ENCODE results near the gene HOXB4. TPM values are rescaled to one million over a fixed set of nuclear protein-coding genes. Genes with fewer than 3 reads are reported as not detected.

HOXB4 gene
- total RNA-seq, 1 donor from 2014 or later, result 0.79 TPM

DNA sequence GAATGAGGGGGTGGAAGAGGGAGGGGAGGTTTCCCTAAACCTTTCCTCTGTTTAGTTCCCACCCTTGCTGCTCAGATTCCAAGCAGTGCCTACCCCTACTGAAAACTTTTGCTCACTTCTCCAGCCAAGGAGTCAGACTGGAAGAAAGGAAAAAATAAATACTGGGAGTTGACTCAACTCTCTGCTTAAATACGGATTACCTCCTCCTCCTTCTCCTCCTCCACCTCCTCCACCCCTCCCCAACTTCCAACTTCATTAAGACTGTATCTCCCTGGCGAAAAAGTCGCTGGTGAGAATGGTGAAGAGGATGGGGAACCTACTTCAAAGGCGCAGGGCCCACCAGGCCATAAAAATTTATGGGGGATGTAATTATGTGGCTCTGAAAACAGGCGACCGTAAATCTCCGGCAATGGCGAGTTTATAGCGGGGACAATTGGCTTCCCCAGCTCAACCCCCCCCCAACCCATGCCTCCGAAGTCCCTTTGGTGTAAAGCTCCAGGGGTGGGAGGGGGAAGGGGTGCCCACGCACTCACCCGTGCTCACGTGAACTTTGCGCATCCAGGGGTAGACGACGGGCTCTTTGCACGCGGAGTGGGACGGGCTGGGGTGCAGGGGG, 712 bp downstream of the HOXB4 start:
- no peak for ATAC-seq
- intact Hi-C loops (cut with micrococcal nuclease), result no loop called here
- DNase-seq, result no peak

DNA sequence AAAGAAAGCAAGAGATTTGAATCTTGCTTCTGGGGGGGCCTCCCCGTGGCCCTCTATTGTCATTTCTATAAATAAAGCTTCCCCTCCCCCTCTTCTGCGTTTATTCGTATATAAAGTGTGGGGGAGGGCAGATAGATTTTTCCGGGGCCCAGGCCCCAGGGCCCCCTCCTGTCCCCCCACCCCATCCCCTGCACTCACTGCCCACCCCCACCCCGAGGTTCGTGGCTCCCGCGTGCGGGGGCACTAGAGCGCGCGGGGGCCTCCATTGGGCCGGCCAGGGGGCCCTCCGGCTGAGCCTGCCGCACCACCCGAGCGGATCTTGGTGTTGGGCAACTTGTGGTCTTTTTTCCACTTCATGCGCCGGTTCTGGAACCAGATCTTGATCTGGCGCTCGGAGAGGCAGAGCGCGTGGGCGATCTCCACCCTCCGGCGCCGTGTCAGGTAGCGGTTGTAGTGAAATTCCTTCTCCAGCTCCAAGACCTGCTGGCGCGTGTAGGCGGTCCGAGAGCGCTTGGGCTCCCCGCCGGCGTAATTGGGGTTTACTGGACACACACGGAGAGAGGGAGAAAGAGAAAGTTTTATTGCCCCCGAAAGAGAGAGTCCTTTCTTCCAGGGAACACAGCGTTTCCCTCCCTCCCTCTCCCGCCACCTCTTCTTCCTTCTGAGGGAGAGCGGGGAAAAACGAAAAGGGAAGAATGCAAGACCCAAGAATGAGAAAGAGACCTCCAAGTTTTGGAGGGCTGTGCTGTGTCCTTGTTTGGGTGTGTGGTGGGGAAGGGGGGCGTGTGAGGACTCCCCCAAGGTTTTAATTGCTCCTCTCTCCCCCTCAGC, 1.5 kb downstream of the HOXB4 start:
- no peak for ATAC-seq
- intact Hi-C loops (cut with micrococcal nuclease), result no loop called here
- no peak for DNase-seq

DNA sequence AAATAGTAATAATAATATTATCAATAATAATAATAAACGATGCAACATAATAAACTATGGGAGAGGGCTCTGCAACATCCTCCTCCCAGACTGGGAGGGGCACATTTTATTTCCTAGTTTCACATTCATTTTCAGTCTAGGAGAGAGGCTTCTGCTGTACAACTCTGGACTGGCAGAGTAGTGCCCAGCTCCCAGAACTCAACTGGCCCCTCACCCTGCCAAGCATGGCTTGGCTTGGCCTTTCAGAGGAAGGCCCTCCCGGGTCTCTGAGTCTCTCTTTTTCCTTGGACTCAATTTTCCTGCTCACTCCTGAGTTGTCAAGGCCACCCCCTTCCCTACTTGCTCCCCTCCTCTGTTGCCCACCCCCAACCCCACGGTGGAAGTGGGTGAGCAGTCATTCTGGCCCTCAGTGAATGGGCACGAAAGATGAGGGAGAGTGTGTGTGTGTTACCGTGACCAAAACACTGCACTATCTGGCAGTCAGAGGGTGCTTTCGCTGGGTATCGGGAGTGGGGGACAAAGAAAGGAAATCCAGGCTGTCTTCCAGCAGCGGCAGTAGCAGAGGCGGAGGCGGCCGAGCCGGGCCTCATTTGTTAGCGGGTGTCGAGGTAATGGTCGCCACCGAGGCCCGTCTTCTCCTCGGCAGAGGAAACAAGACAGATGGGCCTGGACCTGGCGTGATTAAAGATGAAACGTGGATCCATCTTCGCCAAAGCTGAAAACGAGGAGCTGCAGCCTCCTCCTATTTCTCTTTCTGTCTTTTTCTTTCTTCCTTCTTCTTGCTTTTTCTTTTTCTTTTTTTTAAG, 2.3 kb downstream of the HOXB4 start:
- intact Hi-C loops (cut with micrococcal nuclease), result no loop called here
- DNase-seq (no peak), ATAC-seq (no peak)

DNA sequence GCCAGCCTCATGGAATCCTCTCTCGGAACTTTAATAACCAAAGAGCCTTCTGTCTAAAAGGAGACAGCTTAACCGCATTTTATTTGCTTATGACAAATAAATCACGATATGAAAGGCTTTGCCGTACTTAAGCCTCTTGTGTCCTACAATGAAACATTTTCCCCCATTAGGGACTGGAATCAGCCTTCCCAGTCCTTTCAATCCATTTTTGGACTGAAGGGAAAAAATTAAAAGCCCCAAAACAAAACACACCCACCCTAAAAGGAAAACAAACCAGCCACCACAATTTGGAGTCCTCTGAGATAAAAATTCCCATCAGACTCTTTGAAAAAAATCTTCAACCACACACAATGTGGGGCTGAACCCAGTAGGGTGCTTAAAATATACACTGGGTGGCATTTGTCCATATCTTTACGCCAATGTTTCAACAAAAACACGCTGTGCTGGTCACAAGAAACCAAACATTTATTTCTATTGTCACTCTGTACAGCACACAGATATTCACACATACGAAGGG, 3.0 kb downstream of the HOXB4 start:
- intact Hi-C loops (cut with micrococcal nuclease), result no loop called here
- ATAC-seq (no peak), DNase-seq (no peak)

DNA sequence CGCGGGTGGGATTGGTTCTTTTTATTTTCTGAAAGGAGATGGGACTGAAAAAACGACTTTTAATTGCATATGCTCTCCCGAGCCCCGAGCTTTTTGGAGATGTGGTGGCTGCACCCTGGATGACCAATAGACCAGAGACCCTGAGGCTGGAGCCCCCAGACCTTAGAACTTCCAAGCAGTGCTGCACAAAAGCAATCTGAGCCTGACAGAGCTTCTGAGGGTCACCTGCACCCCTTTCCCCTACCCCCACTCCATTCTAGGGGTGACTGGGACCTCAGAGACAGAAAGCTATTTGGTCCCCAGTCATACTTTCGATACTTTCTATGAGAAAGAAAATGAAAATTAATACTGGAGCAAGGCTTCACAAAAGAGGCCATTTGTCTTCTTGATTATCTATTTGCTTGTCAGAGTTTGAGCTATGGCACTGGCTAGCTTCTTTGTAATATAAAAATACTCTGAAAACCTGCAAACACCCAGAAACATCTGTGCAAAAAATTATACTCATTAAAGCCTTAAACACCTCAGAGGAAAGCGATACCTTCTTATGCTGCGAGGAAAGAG, 3.6 kb downstream of the HOXB4 start:
- ATAC-seq (no peak), DNase-seq (no peak)
- intact Hi-C loops (cut with micrococcal nuclease), result no loop called here

DNA sequence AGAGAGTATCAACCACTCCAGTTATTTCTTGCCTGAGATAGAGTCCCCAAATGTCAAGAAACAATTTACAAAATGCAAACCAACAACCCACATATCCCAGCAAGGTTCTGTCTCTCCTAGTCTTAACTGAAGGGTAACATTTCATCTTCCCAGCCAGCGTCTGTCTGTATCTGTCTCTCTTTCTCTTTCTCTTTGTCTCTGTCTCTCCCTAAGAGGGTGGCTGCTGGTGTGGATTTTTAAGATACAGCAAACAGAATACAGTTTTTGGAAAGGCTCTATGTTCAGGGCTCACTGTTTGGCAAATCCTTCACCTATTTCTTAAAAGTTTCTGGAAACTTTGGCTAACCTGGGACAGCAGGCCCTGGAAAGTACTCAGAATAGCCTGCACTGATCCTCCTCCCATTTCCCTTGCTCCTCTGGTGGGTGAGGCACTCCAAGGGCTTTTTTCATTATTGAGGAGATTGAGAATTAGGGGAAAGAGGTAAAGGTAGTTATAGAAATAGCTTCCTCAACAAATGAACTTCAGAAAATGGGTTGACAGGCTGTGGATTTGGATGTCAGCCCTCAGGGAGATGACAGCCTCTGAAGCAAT, 6.2 kb downstream of the HOXB4 start:
- ATAC-seq, result no peak
- intact Hi-C loops (cut with micrococcal nuclease), result no loop called here

DNA sequence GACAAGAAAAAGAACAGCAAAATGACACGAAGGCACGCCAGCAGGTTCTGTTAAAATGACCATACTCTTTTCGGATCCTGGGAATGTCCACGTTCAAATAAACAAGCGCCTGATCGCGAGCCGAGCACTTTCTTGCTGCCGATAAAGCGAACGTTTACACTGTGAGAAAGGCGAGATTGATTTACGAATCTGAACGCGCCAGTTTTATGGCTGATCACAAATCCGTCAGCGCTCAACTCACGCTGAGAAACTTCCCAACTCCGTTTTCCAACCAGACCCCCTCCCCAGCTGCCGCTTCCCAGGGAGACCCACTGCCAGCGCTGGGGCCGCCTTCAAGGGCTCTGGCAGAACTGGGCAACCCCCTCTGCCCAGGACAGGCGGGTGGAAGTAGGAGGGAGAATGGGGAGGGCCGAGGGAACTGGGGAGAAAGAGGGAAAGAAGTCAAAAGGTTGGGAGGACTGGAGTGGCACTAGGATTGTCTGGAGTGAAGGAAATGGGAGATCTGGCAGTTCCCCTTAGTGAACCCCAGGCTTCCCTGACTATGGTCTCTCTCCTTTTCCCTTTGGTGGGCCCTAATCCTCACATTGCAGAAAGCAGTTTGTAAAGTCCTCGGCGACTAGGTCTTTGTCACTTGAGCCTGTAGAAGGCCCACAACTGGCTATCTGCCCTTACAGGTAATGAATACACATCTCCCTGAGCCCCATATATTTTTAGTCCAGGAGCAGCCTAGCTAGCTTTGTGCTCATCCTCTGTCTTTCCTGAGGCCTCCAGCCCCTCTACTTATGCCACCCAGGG, 6.9 kb downstream of the HOXB4 start:
- ATAC-seq (no peak), DNase-seq (no peak)
- intact Hi-C loops (cut with micrococcal nuclease), result no loop called here

More for the DNA sequence above, 6.2 kb downstream of the HOXB4 start:
- no peak for DNase-seq

DNA sequence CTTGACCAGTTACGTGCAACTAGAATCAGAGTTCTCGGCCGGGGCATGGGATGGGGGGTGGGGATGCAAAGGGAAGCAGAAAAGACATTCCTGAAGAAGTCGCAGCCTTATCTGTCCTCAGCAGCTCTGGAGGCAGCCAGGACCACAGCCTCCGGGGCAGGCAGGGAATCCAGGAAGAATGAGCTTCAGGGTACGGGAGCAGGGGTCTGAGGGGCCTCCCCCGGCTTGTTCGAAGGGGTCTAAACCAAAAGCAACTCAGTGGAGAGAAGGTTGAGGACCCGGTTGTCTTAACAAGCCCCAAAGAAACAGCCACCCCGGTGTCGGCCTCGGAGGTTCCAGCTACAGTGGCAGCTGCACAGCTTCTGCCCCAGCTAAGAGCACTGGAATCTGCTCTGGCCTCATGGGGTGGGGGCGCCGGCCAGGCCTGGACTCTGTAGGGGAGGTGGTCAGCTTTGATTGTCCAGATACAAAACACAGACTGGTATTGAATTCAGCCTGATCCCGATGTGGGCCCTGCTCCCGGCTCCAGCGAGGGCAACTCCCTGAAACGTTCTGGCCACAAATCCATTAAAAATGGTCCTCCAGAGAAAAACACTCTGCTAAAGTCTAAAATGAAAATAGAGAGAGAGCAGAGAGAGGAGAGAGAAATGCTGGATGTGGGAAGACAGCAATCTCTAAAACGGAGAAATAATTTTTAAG, 7.7 kb downstream of the HOXB4 start:
- DNase-seq (no peak), ATAC-seq (no peak)
- intact Hi-C loops (cut with micrococcal nuclease), result no loop called here

DNA sequence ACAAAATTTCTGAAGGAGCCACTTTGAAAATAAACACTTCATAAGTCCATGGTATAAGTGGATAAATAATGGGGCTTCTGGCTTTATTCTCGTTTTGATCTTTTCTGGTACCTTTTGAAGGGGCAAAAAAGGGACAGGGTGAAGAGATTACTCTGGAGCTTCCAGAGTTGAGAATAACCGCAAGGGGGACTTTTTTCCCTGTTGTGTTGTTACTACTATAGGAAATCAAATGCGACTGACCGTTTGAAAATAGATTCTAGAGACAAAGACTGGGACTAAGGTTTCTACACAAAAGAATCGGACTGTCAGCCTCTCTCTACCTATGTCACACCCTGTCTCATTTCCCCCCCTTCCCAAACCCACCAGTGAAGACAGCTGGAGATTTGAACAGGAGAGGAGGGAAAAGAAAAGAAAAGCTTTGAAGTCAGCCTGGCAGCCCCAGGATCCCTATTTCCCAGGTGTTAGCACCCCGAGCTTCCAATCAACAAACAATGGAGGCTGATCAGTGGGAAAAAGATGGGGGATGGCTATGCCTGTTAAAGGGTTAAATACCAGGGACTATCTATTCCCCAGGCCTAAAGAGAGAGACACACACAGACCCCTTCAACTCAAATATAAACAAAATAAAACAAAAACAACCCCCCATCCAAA, 8.4 kb downstream of the HOXB4 start:
- DNase-seq (no peak), ATAC-seq (no peak)
- intact Hi-C loops (cut with micrococcal nuclease), result no loop called here

DNA sequence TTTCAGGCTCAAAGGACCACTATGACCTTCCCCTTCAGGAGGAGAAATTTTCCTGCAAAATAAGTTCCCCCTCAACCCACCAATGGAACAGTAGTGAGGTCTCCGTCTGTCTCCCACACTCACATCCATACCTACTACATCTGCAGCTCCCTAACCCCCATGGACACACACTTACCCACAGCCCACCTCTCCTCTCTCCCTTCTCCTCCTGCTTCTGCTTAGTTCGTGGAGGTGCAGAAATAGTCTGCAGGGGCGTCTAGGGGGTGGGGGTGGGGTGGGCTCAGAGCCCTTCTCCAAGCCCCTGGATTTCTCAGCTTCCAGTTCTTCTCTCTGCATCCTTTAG, 8.9 kb downstream of the HOXB4 start:
- no peak for DNase-seq
- no peak for ATAC-seq
- intact Hi-C loops (cut with micrococcal nuclease), result no loop called here

DNA sequence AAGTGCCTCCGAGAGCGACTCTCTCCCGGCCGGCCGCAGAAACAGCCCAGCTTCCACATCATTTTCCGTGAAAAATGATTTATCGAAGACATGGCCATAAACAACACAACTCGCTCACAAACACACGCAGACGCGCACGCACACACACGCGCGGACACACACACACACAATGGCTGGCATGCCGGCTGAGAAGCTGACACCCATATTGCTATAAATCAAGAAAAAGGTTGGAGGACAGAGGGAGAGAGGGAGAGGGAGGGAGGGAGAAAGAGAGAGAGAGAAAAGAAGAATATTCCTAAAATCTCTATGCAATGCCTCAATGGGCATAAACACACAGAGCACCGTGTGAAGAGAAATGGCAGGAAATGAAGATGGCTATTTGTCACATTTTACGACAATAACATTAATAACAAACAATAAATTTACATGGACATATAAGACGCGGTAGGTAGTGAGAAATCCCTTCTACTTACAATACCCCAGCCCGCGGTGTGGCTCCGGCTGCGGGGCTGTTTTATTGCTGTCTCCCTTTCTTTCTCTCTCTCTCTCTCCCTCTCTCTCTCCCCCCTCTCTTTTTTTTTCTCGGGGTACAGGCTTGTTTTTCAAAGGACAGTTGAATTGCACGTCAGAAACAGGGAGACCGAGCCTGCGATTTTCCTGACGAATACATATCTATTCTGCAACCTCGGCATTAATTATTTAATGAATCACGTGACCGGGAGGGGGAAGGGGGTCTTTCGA, 9.5 kb downstream of the HOXB4 start:
- ATAC-seq (no peak), DNase-seq (no peak)
- intact Hi-C loops (cut with micrococcal nuclease), result no loop called here

DNA sequence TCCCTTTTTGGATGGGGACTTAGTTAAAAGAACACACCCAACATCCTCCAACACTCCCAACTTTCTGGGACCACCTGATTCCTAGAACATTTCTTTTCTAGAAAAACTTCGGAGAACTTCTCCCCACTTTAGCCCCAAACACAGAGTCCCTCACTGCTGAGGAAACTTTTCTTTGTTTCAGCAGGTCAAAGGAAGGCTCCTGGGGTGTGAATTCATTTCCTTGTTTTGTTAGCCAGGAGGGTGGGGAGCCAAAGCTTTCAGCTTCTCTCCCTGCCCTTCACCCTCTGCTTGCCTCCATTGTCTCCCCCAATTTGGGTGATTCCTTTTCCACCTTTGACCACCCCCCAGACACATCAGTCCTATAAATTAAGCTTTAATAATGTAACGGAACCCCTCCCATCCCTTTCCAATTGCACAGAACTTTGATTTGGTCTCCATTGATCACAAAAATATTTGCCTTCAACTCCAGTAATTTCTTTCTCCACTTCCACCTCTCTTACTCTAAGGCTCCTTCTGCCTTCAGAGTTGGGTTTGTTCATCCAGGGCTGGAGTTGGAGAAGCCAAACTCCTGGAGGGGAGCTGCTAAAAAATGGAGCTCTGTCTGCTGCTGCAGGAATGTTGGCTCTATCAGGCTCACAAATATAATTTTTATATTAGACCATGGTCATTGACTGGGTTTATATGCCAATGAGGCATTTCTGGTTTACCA, 10.3 kb downstream of the HOXB4 start:
- ATAC-seq (no peak), DNase-seq (no peak)
- intact Hi-C loops (cut with micrococcal nuclease), result no loop called here

DNA sequence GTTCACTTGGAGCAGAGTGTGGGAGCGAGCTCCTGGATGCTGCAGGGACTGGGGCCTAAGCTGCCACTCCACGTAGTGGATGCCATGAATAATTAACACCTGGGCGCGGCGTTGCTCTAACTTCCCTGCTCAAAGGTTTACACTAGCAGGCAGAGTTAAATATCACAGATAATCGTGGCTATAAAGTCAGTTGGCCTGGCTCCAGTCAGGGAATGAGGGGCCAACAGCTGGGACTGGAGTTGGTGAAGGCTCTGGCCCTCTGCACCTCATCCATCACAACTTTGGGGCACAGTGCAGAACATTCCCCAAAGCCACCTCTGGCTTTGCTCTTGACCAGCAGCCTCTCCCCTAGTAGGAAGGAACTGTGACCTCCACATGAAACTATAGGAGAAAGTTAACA, 10.9 kb downstream of the HOXB4 start:
- ATAC-seq, result no peak
- no peak for DNase-seq
- intact Hi-C loops (cut with micrococcal nuclease), result no loop called here

DNA sequence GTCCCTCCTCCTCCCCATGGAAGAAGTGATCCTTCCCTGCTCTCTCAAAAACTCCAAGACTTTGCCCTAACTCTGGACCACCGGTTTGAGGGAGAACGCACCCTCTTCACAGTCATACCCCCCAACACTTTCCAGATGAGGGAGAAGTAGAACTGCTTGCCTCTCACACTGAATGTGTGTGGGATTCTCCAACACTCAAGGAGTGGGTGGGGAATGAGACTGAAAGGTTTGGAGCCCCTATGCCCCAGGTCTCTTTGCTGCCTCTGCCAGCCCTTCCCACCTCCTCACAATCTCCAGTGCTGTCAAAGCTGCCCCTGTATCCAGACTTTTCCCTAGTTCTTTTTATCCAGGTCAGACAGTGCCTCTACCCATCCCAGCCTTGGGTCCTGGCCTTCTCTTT, 11.4 kb downstream of the HOXB4 start:
- intact Hi-C loops (cut with micrococcal nuclease), result no loop called here
- DNase-seq (no peak), ATAC-seq (no peak)

DNA sequence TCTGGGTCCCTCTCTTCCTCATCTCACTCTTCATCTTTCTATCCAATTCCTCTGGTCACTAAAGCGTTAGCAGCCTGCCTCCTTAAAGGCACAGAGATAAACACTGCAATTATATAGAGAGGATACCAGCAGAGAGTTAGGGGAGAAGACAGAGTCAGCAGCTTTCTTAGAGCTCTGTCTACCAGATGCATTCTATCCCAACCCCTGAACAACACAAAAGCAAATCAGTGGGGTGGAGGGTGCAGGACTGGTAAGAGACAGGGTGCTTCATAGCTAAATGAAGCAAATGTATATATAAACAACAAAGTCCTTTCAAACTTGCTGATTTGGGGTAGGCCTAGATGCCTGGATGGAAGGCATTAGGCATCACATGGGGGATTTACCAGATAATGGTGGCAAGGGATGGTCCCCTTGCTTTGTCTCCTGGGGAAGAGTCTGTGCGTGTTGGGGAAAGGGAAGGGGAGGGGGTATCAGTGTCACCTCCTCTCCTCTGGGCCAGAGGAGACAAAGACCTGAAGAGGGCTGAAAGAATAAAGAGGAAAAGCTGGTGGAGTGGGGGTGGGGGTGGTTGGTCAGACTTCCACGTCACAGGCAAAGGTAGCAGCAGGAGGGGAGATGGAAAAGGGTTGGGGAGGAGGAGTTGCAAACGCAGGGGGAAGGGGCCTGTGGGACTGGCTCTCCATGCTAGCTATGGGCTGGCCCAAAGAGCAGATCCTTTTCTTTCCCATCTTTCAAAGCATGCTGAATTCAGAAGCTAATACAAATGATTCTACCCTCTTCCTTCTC, 12.0 kb downstream of the HOXB4 start:
- no peak for DNase-seq
- intact Hi-C loops (cut with micrococcal nuclease), result no loop called here

More for the DNA sequence above, 12.0 kb downstream of the HOXB4 start:
- no peak for ATAC-seq

Measured in left ventricle myocardium superior (tissue), 1 donor.